Omental fat pad (tissue), 4 donors: ENCODE measurements around the gene CATSPER4. TPM values are rescaled to one million over a fixed set of nuclear protein-coding genes. Genes with fewer than 3 reads are reported as not detected.

Experiments used
- ATAC-seq: fragments of 150-250 bp; one replicate; pipeline ENCODE4 v1.9.1; 2016; ENCODE audit warnings: mild to moderate bottlenecking, moderate library complexity; ENCODE audit not compliant: low FRiP score
- DNase-seq: peaks from one replicate; pipeline ENCODE4 v3.0.0-alpha.2; 2019; ENCODE audit warnings: low spot score
- total RNA-seq, 4 donors: library from RNA; depleted of rRNA; stranded (reverse); fragments of >200 nt; gene quantifications; one replicate each; pipeline ENCODE4 v1.1.0, GENCODE V29; 2016
- TF ChIP-seq, protein P1 (sequence below), 3 donors: fragments of 450-650 bp; IDR thresholded peaks; one replicate each; pipeline ENCODE4 v1.5.1; 2016 to 2017; ENCODE audit warnings: antibody characterized with exemption in 3 of 3, mild to moderate bottlenecking in 3 of 3, moderate library complexity in 2 of 3

CATSPER4 gene
- total RNA-seq, 4 donors from 2014 or later: not detected

DNA sequence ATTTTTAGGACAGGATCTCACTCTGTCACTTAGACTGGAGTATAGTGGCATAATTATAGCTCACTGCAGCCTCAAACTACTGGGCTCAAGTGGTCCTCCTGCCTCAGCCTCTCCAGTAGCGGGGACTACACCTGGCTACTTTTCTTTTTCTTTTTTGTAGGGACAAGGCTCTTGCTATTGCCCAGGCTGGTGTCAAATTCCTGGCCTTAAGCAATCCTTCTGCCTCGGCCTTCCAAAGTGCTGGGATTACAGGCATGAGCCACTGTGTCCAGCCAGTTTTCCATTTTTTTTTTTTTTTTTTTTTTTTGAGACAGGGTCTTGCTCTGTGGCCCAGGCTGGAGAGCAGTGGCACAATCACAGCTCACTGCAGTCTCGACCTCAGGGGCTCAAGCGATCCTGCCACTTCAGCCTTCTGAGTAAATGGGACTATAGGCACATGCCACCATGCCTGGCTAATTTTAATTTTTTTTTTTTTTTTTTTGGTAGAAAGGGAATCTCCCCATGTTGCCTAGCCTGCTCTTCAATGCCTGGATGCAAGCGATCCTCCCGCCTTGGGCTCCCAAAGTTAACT, 23.0 kb downstream of the CATSPER4 start:
- DNase-seq: no peak
- TF ChIP-seq, protein P1, sequence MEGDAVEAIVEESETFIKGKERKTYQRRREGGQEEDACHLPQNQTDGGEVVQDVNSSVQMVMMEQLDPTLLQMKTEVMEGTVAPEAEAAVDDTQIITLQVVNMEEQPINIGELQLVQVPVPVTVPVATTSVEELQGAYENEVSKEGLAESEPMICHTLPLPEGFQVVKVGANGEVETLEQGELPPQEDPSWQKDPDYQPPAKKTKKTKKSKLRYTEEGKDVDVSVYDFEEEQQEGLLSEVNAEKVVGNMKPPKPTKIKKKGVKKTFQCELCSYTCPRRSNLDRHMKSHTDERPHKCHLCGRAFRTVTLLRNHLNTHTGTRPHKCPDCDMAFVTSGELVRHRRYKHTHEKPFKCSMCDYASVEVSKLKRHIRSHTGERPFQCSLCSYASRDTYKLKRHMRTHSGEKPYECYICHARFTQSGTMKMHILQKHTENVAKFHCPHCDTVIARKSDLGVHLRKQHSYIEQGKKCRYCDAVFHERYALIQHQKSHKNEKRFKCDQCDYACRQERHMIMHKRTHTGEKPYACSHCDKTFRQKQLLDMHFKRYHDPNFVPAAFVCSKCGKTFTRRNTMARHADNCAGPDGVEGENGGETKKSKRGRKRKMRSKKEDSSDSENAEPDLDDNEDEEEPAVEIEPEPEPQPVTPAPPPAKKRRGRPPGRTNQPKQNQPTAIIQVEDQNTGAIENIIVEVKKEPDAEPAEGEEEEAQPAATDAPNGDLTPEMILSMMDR (IDR thresholded peaks at IDR 0.05): no peak
- ATAC-seq: no peak

DNA sequence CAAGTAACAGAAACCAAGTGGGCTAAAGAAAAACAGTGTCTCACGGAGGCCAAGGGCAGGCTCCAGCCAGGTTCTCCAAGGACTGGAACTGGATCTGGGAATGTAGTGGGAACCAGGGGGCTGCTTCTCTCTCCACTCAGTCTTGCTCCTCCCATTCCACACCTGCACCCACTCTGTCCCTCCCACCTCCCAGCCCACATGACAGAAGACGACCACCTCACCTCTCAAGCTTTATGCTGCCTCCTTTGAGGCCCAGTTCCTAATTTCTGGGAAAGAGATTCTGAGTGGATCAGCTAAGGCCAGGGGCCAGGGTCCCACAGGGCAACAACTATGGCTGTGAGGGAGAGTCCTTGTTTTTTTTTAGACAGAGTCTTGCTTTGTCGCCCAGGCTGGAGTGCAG, 24.8 kb downstream of the CATSPER4 start:
- no peak for DNase-seq

DNA sequence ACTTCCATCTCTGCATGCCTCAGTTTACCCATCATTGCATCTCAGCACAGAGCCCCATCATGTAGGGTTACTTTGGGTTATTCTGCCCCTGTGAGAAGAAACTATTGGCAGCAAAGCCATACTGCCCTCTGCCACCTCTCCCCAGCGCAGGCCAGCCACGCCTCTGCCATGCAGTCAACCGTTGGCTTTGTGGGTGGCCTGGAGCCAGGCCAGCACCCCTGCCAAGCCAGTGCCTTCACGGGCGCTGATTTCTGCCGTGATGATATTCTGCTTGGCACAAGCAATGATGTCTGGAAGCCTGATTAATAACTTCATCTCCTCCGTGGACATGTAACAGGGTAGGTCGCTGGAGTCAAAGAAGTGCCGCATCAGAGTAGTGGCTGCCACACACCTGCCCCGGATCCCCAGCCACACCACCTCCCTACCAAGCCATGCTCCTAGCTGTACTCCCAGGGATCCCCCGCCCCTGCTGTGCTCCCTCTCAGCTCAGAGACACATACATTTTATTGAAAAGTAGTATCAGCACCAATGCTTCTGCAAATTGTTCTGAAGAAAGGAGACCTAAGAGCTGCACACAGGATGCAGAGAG, 28.6 kb downstream of the CATSPER4 start:
- no peak for ATAC-seq
- no peak for DNase-seq
- TF ChIP-seq, protein P1 (IDR thresholded peaks at IDR 0.05): no peak

More for the DNA sequence above, 24.8 kb downstream of the CATSPER4 start:
- TF ChIP-seq, protein P1 (IDR thresholded peaks at IDR 0.05): no peak
- ATAC-seq: no peak

DNA sequence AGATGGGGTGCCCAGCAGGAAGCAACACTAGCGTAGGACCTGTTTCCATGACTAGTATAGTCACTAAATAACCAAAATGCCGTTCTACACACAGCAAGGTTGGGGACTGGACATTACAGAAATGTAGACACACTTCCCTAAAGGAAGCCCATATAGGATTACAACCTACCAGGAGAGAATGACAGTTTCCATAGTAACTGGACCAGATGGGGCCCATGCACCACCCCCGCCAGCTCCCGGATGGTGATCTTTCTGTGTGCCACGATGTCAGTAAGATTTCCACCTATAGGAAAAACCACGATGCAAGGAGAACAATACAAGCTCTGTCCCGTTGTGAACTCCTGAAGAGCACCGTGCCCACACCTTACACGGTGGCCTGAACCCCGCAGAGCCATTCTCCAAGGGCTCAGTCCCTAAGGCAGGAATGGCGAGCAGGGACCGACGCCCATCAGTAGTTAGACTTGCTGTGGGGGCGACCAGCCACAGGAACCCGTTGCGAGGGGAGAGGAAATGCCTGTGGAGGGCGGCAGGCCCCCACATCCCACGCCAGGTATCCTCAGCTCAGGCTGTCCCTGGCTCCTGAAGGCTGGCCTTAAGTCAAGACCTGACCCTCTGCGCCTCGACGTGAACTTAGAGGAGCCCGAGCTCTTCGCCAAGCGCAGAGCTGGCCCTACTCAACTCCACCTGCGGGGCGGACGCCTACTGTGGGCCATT, 30.0 kb downstream of the CATSPER4 start:
- TF ChIP-seq, protein P1 (IDR thresholded peaks at IDR 0.05): no peak
- no peak for ATAC-seq
- no peak for DNase-seq

DNA sequence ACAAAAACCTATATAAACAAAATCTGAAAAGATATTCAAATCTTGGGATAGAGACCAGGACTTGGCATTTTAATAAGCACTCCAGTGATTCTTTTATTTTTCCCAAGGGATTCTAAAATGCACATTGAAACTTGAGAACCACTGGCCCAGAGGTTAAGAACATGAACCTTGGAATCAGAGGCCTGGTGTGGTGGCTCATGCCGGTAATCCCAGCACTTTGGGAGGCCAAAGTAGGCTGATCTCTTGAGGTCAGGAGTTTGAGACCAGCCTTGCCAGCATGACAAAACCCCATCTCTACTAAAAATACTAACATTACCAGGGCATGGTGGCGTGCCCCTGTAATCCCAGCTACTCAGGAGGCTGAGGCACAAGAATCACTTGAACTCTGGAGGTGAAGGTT, 30.7 kb downstream of the CATSPER4 start:
- TF ChIP-seq, protein P1 (IDR thresholded peaks at IDR 0.05): no peak
- DNase-seq (no peak), ATAC-seq (no peak)

DNA sequence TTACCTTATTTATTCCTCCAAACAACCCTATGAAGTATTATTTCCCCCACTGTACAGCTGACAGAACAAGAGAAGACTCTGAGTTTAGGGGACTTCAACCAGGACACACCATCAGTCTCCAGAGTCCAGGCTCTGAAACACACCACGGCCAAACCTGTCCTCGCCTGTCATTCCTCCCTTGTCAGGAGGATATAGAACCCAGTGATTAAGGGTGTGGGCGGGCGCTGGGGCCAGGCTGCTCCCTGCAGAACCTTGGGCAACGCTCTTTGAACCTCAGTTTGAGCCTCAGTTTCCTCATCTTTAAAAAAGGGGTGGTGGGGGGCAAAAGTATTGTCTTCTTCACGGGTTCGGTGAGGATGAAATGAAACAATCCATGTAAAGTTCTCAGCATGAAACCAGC, 34.2 kb downstream of the CATSPER4 start:
- TF ChIP-seq, protein P1 (IDR thresholded peaks at IDR 0.05): no peak
- DNase-seq: no peak
- ATAC-seq: no peak
